Mesendoderm (in vitro differentiated cells): ENCODE measurements around the gene EFCAB13.

Source experiments
- DNase-seq: peaks from one replicate; pipeline ENCODE4 v3.0.0; 2013
- H2AK5ac ChIP-seq: 2 replicates; pipeline ENCODE4 v1.6.1; 2013; ENCODE audit warnings: low read length, inconsistent platforms
- H2BK120ac ChIP-seq: 2 replicates; pipeline ENCODE4 v1.6.1; 2013; ENCODE audit warnings: low read depth, mild to moderate bottlenecking, low read length, moderate library complexity, mixed read lengths
- H2BK15ac ChIP-seq: replicated peaks from 2 replicates; pipeline ENCODE4 v1.6.1; 2013; ENCODE audit warnings: low read depth, mild to moderate bottlenecking, moderate library complexity
- H2BK5ac ChIP-seq: 2 replicates; pipeline ENCODE4 v1.6.1; 2013; ENCODE audit warnings: low read length, inconsistent platforms
- H3K18ac ChIP-seq: 2 replicates; pipeline ENCODE4 v1.6.1; 2013; ENCODE audit warnings: mild to moderate bottlenecking, low read length, mixed read lengths
- H3K23ac ChIP-seq: one replicate; pipeline ENCODE4 v1.6.1; 2013; ENCODE audit warnings: low read length
- H3K27ac ChIP-seq: 2 replicates; pipeline ENCODE4 v1.5.1; 2013; ENCODE audit warnings: low read depth, mild to moderate bottlenecking, inconsistent platforms, low read length, moderate library complexity
- H3K27me3 ChIP-seq: 2 replicates; pipeline ENCODE4 v1.6.1; 2013; ENCODE audit warnings: low read length, control low read depth, mild to moderate bottlenecking, inconsistent platforms; ENCODE audit not compliant: insufficient read depth, poor library complexity
- H3K36me3 ChIP-seq: 2 replicates; pipeline ENCODE4 v1.6.1; 2013; ENCODE audit warnings: low read length, inconsistent platforms; ENCODE audit not compliant: control insufficient read depth, insufficient read depth
- H3K4ac ChIP-seq: one replicate; pipeline ENCODE4 v1.6.1; 2013; ENCODE audit warnings: low read depth, mild to moderate bottlenecking, low read length, moderate library complexity
- H3K4me1 ChIP-seq: 2 replicates; pipeline ENCODE4 v1.6.1; 2013; ENCODE audit warnings: low read depth, low read length, inconsistent platforms; ENCODE audit not compliant: control insufficient read depth
- H3K4me2 ChIP-seq: 2 replicates; pipeline ENCODE4 v1.6.1; 2013; ENCODE audit warnings: low read length
- H3K4me3 ChIP-seq: 2 replicates; pipeline ENCODE4 v1.5.1; 2013; ENCODE audit warnings: mild to moderate bottlenecking, low read length
- H3K56ac ChIP-seq: one replicate; pipeline ENCODE4 v1.6.1; 2013; ENCODE audit warnings: low read length
- H3K79me1 ChIP-seq: 2 replicates; pipeline ENCODE4 v1.6.1; 2013; ENCODE audit warnings: low read length, inconsistent platforms
- H3K79me2 ChIP-seq: 2 replicates; pipeline ENCODE4 v1.6.1; 2013; ENCODE audit warnings: mild to moderate bottlenecking, low read length; ENCODE audit not compliant: control insufficient read depth, insufficient read depth
- H3K9ac ChIP-seq: 2 replicates; pipeline ENCODE4 v1.6.1; 2013; ENCODE audit warnings: low read length, inconsistent platforms
- H4K5ac ChIP-seq: one replicate; pipeline ENCODE4 v1.6.1; 2013; ENCODE audit warnings: low read length
- H4K8ac ChIP-seq: one replicate; pipeline ENCODE4 v1.6.1; 2013; ENCODE audit warnings: low read depth, mild to moderate bottlenecking, control low read depth, low read length, moderate library complexity
- WGBS: extraction: QIAGEN DNeasy Blood & Tissue Kit; methylation state at CpG from one replicate; pipeline ENCODE4 v1.1.7; 2013; ENCODE audit warnings: low lambda C conversion rate, missing lambda C conversion rate; ENCODE audit not compliant: insufficient coverage; ENCODE audit errors: extremely low coverage; 5-methylcytosine and 5-hydroxymethylcytosine counted together

Gene EFCAB13

GRCh38 chr17:47281216-47281615 is 42.5 kb upstream of the EFCAB13 start:
- Histone ChIP-seq H3K79me1 (no peaks in the 10 kb centered on the region), H3K23ac (no peak overlapping the region), H3K27ac (no peak overlapping the region), H3K4me1 (peaks cover 4% of the 10 kb centered on the region), H2AK5ac (no peak overlapping the region), H2BK120ac (no peak overlapping the region), H3K4me3 (no peak overlapping the region), H3K18ac (no peak overlapping the region), H3K4ac (no peak overlapping the region), H4K8ac (no peak overlapping the region), H2BK15ac (no peak overlapping the region), H3K27me3 (no peaks in the 10 kb centered on the region), H3K4me2 (no peak overlapping the region), H3K56ac (no peak overlapping the region), H2BK5ac (no peak overlapping the region), H3K36me3 (no peaks in the 10 kb centered on the region), H3K9ac (no peak overlapping the region), H4K5ac (no peak overlapping the region), H3K79me2 (no peaks in the 10 kb centered on the region)
- no peak for DNase-seq
- WGBS, result no CpG with 5 or more reads among the region's 6 CpGs

- no peaks in the 10 kb centered on the region for H3K79me2 ChIP-seq
- H2BK5ac ChIP-seq, result no peak overlapping the region
- no peaks in the 10 kb centered on the region for H3K79me1 ChIP-seq
- H3K27ac ChIP-seq, result no peak overlapping the region
- WGBS, result no CpG with 5 or more reads among the region's 6 CpGs
- no peaks in the 10 kb centered on the region for H3K36me3 ChIP-seq
- no peak overlapping the region for H2BK120ac ChIP-seq
- no peak overlapping the region for H3K18ac ChIP-seq
- H2BK15ac ChIP-seq, result no peak overlapping the region
- no peak overlapping the region for H4K5ac ChIP-seq
- H3K4me3 ChIP-seq, result no peak overlapping the region
- DNase-seq, result no peak
- no peak overlapping the region for H2AK5ac ChIP-seq
- no peak overlapping the region for H3K9ac ChIP-seq
- H3K27me3 ChIP-seq, result no peaks in the 10 kb centered on the region
- H3K4me2 ChIP-seq, result no peak overlapping the region
- H3K4ac ChIP-seq, result no peak overlapping the region
- no peak overlapping the region for H3K56ac ChIP-seq
- H3K4me1 ChIP-seq, result no peaks in the 10 kb centered on the region
- H4K8ac ChIP-seq, result no peak overlapping the region
- H3K23ac ChIP-seq, result no peak overlapping the region
Observed at GRCh38 chr17:47285003-47285402, 38.8 kb upstream of the EFCAB13 start.

GRCh38 chr17:47286198-47286914 is 37.4 kb upstream of the EFCAB13 start:
- WGBS, result no CpG with 5 or more reads among the region's 6 CpGs
- Histone ChIP-seq H3K4me1 (no peaks in the 10 kb centered on the region), H3K79me2 (no peaks in the 10 kb centered on the region), H3K79me1 (no peaks in the 10 kb centered on the region), H4K8ac (no peak overlapping the region), H2BK15ac (no peak overlapping the region), H4K5ac (no peak overlapping the region), H3K4me2 (no peak overlapping the region), H2AK5ac (no peak overlapping the region), H3K27me3 (no peaks in the 10 kb centered on the region), H3K36me3 (no peaks in the 10 kb centered on the region), H3K4ac (no peak overlapping the region), H3K4me3 (no peak overlapping the region), H3K27ac (no peak overlapping the region), H3K23ac (no peak overlapping the region), H3K56ac (no peak overlapping the region), H2BK120ac (no peak overlapping the region), H3K18ac (no peak overlapping the region), H3K9ac (no peak overlapping the region), H2BK5ac (no peak overlapping the region)
- DNase-seq, result no peak

- H3K79me2 ChIP-seq, result no peaks in the 10 kb centered on the region
- H3K9ac ChIP-seq, result no peak overlapping the region
- no peaks in the 10 kb centered on the region for H3K27me3 ChIP-seq
- H4K5ac ChIP-seq, result no peak overlapping the region
- no peak overlapping the region for H2BK15ac ChIP-seq
- H2BK5ac ChIP-seq, result no peak overlapping the region
- H3K4me2 ChIP-seq, result no peak overlapping the region
- H3K23ac ChIP-seq, result no peak overlapping the region
- no peak overlapping the region for H3K4me3 ChIP-seq
- no peak overlapping the region for H3K27ac ChIP-seq
- H2AK5ac ChIP-seq, result no peak overlapping the region
- H3K56ac ChIP-seq, result no peak overlapping the region
- no peak overlapping the region for H4K8ac ChIP-seq
- WGBS, result no CpG with 5 or more reads among the region's 4 CpGs
- no peaks in the 10 kb centered on the region for H3K4me1 ChIP-seq
- no peak overlapping the region for H3K18ac ChIP-seq
- no peaks in the 10 kb centered on the region for H3K36me3 ChIP-seq
- no peak for DNase-seq
- no peaks in the 10 kb centered on the region for H3K79me1 ChIP-seq
- no peak overlapping the region for H2BK120ac ChIP-seq
- no peak overlapping the region for H3K4ac ChIP-seq
Observed at GRCh38 chr17:47287068-47287467, 36.7 kb upstream of the EFCAB13 start.

- DNase-seq, result no peak
- Histone ChIP-seq H3K4me1 (no peaks in the 10 kb centered on the region), H4K8ac (no peak overlapping the region), H3K36me3 (no peaks in the 10 kb centered on the region), H2AK5ac (no peak overlapping the region), H3K79me2 (no peaks in the 10 kb centered on the region), H2BK5ac (no peak overlapping the region), H3K79me1 (no peaks in the 10 kb centered on the region), H2BK15ac (no peak overlapping the region), H2BK120ac (no peak overlapping the region), H3K18ac (no peak overlapping the region), H3K4me2 (no peak overlapping the region), H3K27me3 (no peaks in the 10 kb centered on the region), H3K23ac (no peak overlapping the region), H3K4me3 (no peak overlapping the region), H3K27ac (no peak overlapping the region), H4K5ac (no peak overlapping the region), H3K4ac (no peak overlapping the region), H3K56ac (no peak overlapping the region), H3K9ac (no peak overlapping the region)
- WGBS, result no CpG with 5 or more reads among the region's 2 CpGs
Observed at GRCh38 chr17:47287639-47288038, 36.1 kb upstream of the EFCAB13 start.

- no peak overlapping the region for H3K18ac ChIP-seq
- no peak overlapping the region for H3K9ac ChIP-seq
- H2BK15ac ChIP-seq, result no peak overlapping the region
- H3K56ac ChIP-seq, result no peak overlapping the region
- no CpG with 5 or more reads among the region's 6 CpGs for WGBS
- H3K4me3 ChIP-seq, result no peak overlapping the region
- no peak overlapping the region for H4K8ac ChIP-seq
- no peak overlapping the region for H2BK5ac ChIP-seq
- H2AK5ac ChIP-seq, result no peak overlapping the region
- no peak overlapping the region for H2BK120ac ChIP-seq
- H3K27ac ChIP-seq, result no peak overlapping the region
- no peaks in the 10 kb centered on the region for H3K27me3 ChIP-seq
- DNase-seq, result no peak
- no peak overlapping the region for H3K4ac ChIP-seq
- no peaks in the 10 kb centered on the region for H3K79me2 ChIP-seq
- H3K4me2 ChIP-seq, result no peak overlapping the region
- H3K4me1 ChIP-seq, result no peaks in the 10 kb centered on the region
- H3K36me3 ChIP-seq, result no peaks in the 10 kb centered on the region
- H3K79me1 ChIP-seq, result no peaks in the 10 kb centered on the region
- H4K5ac ChIP-seq, result no peak overlapping the region
- no peak overlapping the region for H3K23ac ChIP-seq
Observed at GRCh38 chr17:47288531-47289116, 35.1 kb upstream of the EFCAB13 start.
